GM10847 (cell line): ENCODE data around the gene TRH.

ENCODE experiments used
- POLR2A ChIP-seq: IDR thresholded peaks from 2 replicates; pipeline ENCODE4 v1.6.1; 2011; ENCODE audit not compliant: insufficient read length; ENCODE audit errors: extremely low read depth

The TRH gene, protein sequence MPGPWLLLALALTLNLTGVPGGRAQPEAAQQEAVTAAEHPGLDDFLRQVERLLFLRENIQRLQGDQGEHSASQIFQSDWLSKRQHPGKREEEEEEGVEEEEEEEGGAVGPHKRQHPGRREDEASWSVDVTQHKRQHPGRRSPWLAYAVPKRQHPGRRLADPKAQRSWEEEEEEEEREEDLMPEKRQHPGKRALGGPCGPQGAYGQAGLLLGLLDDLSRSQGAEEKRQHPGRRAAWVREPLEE

DNA sequence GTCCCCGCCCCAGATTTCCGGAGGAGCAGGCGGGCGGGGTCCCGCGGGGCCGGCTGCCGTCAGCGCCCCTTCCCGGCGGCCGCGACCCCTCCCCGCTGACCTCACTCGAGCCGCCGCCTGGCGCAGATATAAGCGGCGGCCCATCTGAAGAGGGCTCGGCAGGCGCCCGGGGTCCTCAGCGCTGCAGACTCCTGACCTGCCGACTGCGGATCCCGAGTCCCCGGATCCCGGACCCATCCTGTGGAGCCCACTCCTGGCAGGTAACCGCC lies at the start of gene TRH:
TSS of gene TRH (plus strand) at position 157 of the 269 bp plus-strand sequence. CDS start 1,097 bp downstream, outside the sequence.
- TF ChIP-seq POLR2A = no peak

DNA sequence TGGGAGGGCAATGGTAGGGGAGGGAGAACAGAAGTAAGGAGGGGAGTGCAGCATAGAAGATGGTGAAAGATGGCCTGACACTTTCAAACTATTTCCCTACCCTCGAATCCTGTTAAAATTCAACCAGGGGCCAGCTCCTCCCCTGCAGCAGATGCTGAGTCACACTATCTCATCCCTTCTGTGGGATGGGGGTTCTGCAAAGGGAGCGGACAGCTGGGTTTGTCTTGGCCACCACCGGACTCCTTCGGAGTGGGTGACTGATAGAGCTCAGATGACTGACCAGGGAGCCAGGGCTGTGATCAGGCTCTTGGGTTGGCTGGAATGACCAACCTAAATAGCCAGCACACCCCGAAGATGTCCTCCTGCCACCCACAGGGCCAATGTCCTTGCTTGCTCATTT lies 47.4 kb upstream of the TRH start:
- no peak for TF ChIP-seq POLR2A

DNA sequence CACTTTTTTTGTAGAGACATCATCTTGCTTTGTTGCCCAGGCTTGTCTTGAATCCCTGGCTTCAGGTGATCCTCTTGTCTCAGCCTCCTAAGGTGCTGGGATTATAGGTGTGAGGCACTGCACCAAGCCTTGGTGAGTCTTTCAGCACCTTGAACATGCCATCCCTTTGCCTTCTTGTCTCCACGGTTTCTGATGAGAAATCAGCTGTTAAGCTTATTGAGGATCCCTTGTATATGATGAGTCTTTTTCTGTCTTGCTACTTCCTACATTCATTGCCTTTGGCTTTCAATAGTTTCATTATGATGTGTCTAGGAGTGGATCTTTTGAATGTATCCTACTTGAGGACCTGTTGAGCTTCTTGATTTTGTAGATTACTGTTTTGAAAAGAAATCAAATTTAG lies 45.1 kb upstream of the TRH start:
- no peak for TF ChIP-seq POLR2A

DNA sequence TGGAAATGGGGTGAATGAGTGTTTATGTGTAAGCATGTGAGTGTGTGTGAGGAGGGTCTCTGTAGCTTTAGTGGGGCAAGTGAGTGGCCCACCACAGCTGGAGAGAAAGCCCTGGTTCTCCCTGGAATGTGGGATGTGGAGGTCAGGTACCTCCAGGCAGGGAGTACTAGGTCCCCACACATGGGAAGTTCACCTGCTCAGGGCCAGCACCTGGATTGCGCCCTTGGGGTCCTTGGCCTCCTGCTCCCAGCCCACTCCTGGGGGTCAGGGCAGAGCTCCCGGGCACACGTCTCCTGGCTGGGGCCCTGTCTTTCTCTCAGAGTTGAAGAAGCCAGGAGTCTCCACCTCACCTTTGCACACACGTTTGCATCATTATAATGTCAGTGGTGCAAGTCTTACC lies 41.0 kb upstream of the TRH start:
- no peak for TF ChIP-seq POLR2A

DNA sequence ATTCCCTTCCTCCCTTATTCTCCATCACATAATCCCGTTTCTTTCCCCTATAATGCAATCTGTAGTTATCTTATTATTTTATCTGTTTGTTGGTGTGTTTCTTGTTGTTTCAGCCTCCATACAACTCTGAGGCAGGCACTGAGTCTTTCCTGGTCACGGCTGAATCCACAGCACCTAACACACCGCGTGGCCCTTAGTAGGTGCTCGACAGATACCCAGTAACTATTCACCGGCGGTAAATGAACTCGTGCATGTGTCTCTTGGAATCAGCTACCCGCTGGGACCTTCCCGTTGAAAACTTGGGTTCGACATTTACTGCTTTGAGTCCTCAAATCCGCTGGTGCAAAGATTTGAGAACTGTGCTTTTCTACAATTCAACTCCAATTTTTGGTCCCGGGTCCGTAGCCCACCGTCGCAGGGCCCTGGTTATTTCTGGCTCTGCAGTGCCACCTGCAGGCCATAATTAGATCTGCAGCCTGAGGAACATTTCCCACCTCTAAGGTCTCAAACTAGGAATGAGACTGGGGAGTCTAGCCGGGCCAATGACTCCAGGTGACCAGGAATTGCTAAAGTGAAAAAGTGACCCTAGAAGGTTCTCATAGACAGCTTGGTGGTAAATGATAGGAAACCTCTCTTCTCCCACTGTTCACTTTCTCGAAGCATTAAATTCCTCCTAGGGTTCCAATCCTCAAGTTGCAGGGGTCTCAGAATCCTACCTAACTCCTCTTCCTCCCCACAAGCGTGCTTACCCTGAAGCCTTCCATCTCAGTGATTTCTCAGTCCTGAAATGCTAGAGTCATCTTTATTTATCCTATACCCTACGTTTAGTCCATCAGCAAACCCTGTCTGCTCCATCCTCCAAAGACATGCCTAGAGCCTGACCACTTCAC lies 40.0 kb upstream of the TRH start:
- no peak for TF ChIP-seq POLR2A

DNA sequence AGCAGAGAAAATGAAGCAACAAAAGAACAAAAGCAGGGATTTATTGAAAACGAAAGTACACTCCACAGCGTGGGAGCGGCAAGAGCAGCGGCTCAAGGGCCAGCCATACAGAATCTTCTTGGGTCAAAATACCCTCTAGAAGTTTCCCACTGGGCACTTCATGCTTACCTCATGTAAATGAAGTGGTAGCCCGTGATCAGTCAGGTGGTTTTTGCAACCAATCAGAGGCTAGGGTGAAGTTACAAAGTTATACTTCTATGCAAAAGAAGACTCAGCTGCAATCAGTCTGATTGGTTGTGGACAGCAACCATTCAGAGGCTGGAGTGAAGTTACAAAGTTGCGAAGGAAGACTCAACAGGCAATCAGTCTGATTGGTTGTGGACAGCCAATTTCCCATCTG lies 37.8 kb upstream of the TRH start:
- no peak for TF ChIP-seq POLR2A

DNA sequence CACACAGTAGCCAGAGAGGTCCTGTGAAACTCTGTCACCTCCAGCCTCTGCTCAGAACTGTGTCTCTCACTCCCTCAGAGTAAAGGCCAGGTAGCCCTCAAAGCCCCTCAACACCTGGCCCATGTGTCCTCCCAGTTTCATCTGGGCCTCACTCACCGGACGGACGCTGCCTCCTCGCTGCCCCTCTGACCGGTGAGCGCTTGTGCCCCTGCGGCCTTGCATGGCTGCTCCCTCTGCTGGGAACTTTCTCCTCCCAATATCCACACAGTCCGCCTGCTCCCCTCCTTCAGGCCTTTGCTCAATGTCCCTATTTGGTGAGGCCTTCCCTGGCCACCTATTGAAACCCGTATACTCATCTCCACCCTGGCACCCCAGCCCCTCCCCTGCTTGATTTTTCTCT lies 36.8 kb upstream of the TRH start:
- no peak for TF ChIP-seq POLR2A

DNA sequence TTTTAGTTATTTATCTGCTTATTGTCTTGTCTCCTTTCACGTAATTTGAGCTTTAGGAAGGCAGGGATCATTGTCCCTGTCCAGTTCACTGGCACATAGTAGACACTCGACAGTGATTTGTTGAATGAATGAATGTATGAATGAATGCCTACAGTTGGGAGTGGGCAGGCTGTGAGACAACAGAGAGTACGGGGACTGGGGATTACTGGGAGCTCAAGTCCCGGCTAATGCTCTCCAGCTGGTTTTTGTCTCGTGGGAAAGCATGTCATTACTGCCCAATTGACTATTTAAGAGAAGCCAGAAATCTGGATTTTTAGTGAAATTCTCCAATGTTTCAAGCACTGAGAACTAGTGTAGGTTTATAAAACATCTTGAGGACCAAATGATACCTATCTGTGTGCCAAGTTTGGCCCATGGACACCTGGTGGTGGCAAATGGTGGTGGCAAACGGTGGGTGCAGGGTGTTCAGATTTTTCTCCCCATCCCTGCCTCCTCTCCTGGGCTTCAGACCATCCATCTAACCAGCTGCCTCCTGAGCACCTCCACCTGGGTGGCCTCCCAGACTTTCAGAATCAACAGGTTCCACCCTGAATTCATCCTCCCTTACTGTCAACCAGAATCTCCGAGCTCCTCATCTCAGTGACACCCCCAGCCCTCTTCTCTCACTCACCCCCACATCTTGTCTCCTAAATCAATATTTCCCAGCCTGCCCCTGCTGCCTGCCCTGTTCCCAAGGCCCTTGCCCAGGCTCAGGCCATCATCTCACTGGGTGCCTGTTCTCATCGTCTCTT lies 36.2 kb upstream of the TRH start:
- no peak for TF ChIP-seq POLR2A

DNA sequence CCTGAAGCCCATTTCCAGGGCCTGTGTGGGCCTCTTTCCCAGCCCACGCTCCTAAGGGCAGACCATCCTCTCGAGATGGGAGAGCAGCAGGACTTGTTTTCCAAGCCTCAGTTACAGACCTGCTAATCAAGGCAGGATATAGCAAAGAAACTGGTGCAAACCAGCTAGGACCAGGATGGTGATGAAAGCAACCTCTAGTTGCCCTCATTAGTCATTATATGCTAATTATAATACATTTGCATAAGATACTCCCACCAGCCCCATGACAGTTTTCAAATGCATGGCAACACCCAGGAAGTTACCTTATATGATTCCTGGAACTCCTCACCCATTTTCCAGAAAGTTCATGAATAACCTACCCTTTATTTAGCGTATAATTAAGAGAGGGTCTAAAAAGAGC lies 34.4 kb upstream of the TRH start:
- TF ChIP-seq POLR2A = no peak

DNA sequence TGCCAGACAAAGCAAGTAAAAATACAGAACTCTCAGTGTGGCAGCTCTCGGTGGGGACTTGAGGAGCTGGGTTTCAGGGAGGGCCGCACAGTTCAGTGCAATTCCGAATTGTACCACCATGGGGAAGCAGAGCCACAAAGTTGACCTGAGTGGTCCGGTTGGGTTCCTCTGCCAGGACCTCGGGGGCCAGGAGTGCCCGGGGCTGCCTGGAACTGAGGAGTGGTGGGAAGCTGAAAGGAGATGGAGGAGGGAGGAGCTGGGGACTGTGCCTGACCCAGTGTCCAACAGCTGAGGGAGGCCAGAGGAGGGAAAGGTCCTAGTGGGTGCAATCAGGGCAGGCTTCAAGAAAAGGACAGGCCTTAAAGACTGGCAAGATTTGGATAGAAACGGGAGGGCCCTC lies 32.2 kb upstream of the TRH start:
- no peak for TF ChIP-seq POLR2A

DNA sequence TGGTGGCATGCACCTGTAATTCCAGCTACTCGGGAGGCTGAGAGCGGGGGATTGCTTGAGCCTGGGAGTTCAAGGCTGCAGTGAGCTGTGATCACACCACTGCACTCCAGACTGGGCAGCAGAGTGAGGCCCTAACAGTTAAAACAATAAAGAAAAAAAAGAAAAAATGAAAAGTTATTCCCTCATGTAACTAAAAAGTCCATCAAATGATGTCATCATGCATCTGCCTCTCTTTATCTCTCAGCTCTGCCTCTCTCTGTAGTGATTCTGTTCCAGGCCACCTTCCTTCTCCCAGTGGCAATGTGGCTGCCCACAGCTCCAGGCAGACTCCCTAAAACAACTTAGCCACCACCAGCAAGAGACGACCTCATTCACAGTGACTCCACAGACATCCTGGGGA lies 31.5 kb upstream of the TRH start:
- TF ChIP-seq POLR2A = no peak

DNA sequence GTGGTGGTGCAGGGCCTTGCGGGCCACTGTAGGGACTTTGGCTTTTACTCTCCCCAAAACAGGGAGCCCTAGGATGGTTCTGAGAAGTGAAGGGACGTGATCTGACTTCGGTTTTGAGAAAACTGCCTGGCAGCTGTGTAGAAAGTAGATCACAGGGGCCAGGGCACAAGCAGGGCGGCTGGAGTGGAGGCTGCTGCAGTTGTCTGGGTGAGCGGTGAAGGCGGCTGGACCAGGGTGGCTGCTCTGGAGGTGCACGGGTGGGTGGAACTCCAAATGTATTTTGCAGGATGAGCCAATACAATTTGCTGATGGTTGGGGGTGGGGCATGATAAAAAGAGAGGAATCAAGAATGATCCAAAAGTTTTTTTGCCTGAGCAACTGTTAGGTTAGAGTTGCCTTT lies 29.8 kb upstream of the TRH start:
- no peak for TF ChIP-seq POLR2A

DNA sequence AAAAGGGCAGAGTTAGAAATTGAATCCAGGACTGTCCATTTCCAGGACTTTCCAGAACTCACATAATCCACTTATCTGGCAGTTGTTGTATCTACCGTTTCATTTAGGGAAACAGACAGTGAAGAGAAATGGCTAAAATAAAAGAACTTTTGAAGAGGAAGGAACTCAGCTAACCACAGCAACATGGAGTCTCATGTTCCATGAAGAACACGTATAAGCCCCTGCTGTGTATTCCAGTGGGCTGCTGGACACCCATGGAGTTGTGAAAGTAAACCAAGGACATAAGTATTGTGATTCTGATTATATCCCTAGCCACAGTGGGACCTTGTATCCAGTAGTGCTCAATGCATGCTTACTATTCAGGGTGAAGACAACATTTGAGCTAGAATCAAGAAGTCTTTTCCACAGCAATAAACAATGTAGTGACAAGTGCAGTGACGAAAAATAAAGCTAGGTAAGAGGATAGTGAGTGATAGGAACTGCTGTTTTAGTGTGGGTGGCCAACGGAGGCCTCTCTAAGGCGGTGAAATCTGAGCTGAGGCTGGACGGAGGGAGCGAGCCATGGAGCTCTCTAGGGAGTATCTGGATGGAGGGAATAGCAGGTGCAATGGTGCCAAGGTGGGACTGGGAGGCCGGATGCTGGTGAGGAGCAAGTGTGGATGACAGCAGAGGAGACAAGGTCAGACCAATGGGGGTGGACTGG lies 26.8 kb upstream of the TRH start:
- no peak for TF ChIP-seq POLR2A

DNA sequence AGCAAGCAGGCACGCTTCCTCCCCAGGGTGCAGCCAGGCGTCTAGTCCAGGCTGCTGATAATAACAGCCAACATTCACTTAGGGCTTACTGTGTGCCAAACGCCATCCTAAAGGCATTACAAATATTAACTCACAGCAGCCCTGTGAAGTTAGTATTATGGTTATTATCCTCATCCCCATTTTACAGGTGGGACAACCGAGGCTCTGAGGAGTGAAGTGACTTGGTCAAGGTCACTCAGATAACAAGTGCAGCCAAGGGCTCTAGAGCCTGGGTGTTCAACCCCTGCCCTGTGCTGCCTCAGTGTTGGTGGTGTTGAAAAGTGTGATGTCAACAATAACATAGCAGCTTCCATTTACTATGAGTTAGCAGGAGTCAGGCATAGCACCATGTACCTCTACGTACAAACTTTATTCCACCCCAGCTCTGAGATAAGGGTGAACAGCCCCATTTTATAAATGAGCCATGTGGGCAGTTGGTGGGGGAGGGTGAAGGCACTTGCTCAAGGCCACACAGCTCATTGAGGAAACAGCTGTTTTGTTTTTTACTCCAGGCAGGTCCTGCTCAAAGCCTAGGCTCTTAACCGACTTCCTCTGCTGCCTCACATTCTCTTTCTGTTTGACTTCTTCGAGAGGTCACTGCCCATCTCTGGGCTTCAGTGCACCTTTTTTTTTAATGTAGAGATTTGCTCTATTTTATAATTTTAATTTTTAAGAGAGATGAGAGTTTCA lies 24.0 kb upstream of the TRH start:
- no peak for TF ChIP-seq POLR2A
